ENCODE data around the gene CCP110. TPM values are rescaled to one million over a fixed set of nuclear protein-coding genes. Genes with fewer than 3 reads are reported as not detected.

CCP110 gene
- total and polyA plus RNA-seq, 2 experiments from 2014 or later: 6.8 to 9.0 TPM

GRCh38 chr16:19563377-19563776 lies 39.6 kb downstream of the CCP110 start:
- 98 to 100% methylated on average over 4 of the region's 4 CpGs for WGBS, 2 experiments (ENCODE audit: low coverage in 1 of 2, low lambda C conversion rate in 2 of 2, missing lambda C conversion rate in 2 of 2)

GRCh38 chr16:19566362-19566761 lies 42.6 kb downstream of the CCP110 start:
- Histone ChIP-seq H3K27me3 (replicated peaks; ENCODE audit: insufficient read depth) (no peaks in the 10 kb centered on the region), H3K79me2 (ENCODE audit: insufficient read depth) (peaks cover 25% of the 10 kb centered on the region), H3K27ac (no peak overlapping the region), H3K9ac (no peak overlapping the region), H2AFZ (no peak overlapping the region), H4K20me1 (ENCODE audit: insufficient read depth) (no peaks in the 10 kb centered on the region), H3K36me3 (ENCODE audit: low read depth) (no peaks in the 10 kb centered on the region), H3F3A (ENCODE audit: insufficient read depth) (no peaks in the 10 kb centered on the region), H3K4me3 (no peak overlapping the region), H3K4me1 (ENCODE audit: insufficient read depth) (no peaks in the 10 kb centered on the region), H3K4me2 (ENCODE audit: unreplicated experiment) (no peak overlapping the region), H3K9me3 (ENCODE audit: low read depth) (no peaks in the 10 kb centered on the region), H3K9me2 (ENCODE audit: insufficient read depth) (no peaks in the 10 kb centered on the region)
- DNase-seq: no peak
- in situ Hi-C loops (cut with MboI): no loop called here
- 91 to 96% methylated on average over 3 of the region's 3 CpGs for WGBS, 2 experiments (ENCODE audit: low coverage in 1 of 2, low lambda C conversion rate in 2 of 2, missing lambda C conversion rate in 2 of 2)
- TF ChIP-seq EZH2phosphoT487 (IDR thresholded peaks at IDR 0.05; ENCODE audit: insufficient read depth, low read depth) (no peak), EZH2 (IDR thresholded peaks at IDR 0.05; ENCODE audit: insufficient read depth, poor library complexity, severe bottlenecking) (no peak)

More at GRCh38 chr16:19563377-19563776, 39.6 kb downstream of the CCP110 start:
- Histone ChIP-seq H3F3A (ENCODE audit: insufficient read depth) (no peaks in the 10 kb centered on the region), H3K4me3 (no peak overlapping the region), H4K20me1 (ENCODE audit: insufficient read depth) (no peaks in the 10 kb centered on the region), H3K4me1 (ENCODE audit: insufficient read depth) (no peaks in the 10 kb centered on the region), H3K27me3 (replicated peaks; ENCODE audit: insufficient read depth) (no peaks in the 10 kb centered on the region), H3K27ac (no peak overlapping the region), H3K36me3 (ENCODE audit: low read depth) (no peaks in the 10 kb centered on the region), H3K9me3 (ENCODE audit: low read depth) (no peaks in the 10 kb centered on the region), H3K4me2 (ENCODE audit: unreplicated experiment) (no peak overlapping the region), H2AFZ (no peak overlapping the region), H3K9ac (no peak overlapping the region), H3K79me2 (ENCODE audit: insufficient read depth) (peaks cover 44% of the 10 kb centered on the region), H3K9me2 (ENCODE audit: insufficient read depth) (no peaks in the 10 kb centered on the region)
- in situ Hi-C loops (cut with MboI): no loop called here
- no peak for DNase-seq
- no peak for TF ChIP-seq EZH2phosphoT487 (IDR thresholded peaks at IDR 0.05; ENCODE audit: insufficient read depth, low read depth)
- no peak for TF ChIP-seq EZH2 (IDR thresholded peaks at IDR 0.05; ENCODE audit: insufficient read depth, poor library complexity, severe bottlenecking)

GRCh38 chr16:19567560-19567959 lies 43.8 kb downstream of the CCP110 start:
- Histone ChIP-seq H3K79me2 (ENCODE audit: insufficient read depth) (peaks cover 13% of the 10 kb centered on the region), H3K9ac (no peak overlapping the region)
- TF ChIP-seq EZH2phosphoT487 (IDR thresholded peaks at IDR 0.05; ENCODE audit: insufficient read depth, low read depth) (no peak), EZH2 (IDR thresholded peaks at IDR 0.05; ENCODE audit: insufficient read depth, poor library complexity, severe bottlenecking) (no peak)

GRCh38 chr16:19573997-19574396 lies 50.3 kb downstream of the CCP110 start:
- Histone ChIP-seq H3K36me3 (ENCODE audit: low read depth) (peaks cover 21% of the 10 kb centered on the region), H4K20me1 (ENCODE audit: insufficient read depth) (no peaks in the 10 kb centered on the region), H3K4me3 (no peak overlapping the region), H3K27ac (no peak overlapping the region), H3F3A (ENCODE audit: insufficient read depth) (no peaks in the 10 kb centered on the region), H3K9me2 (ENCODE audit: insufficient read depth) (no peaks in the 10 kb centered on the region), H3K4me1 (ENCODE audit: insufficient read depth) (no peaks in the 10 kb centered on the region), H3K27me3 (replicated peaks; ENCODE audit: insufficient read depth) (no peaks in the 10 kb centered on the region), H3K4me2 (ENCODE audit: unreplicated experiment) (no peak overlapping the region), H3K79me2 (ENCODE audit: insufficient read depth) (no peaks in the 10 kb centered on the region), H3K9me3 (ENCODE audit: low read depth) (no peaks in the 10 kb centered on the region), H2AFZ (no peak overlapping the region), H3K9ac (no peak overlapping the region)
- in situ Hi-C loops (cut with MboI): no loop called here
- TF ChIP-seq EZH2 (IDR thresholded peaks at IDR 0.05; ENCODE audit: insufficient read depth, poor library complexity, severe bottlenecking) (no peak), EZH2phosphoT487 (IDR thresholded peaks at IDR 0.05; ENCODE audit: insufficient read depth, low read depth) (no peak)
- 90 to 91% methylated on average over 9 of the region's 9 CpGs for WGBS, 2 experiments (ENCODE audit: low coverage in 1 of 2, low lambda C conversion rate in 2 of 2, missing lambda C conversion rate in 2 of 2)
- no peak for DNase-seq

More at GRCh38 chr16:19567560-19567959, 43.8 kb downstream of the CCP110 start:
- no peaks in the 10 kb centered on the region for H3K9me3 ChIP-seq (ENCODE audit: low read depth)
- in situ Hi-C loops (cut with MboI): no loop called here
- DNase-seq: no peak
- no peaks in the 10 kb centered on the region for H4K20me1 ChIP-seq (ENCODE audit: insufficient read depth)
- WGBS, 2 experiments (ENCODE audit: low coverage in 1 of 2, low lambda C conversion rate in 2 of 2, missing lambda C conversion rate in 2 of 2): 95% methylated on average over 8 of the region's 8 CpGs
- H3K4me1 ChIP-seq (ENCODE audit: insufficient read depth): no peaks in the 10 kb centered on the region
- H3F3A ChIP-seq (ENCODE audit: insufficient read depth): no peaks in the 10 kb centered on the region
- no peak overlapping the region for H2AFZ ChIP-seq
- no peak overlapping the region for H3K4me3 ChIP-seq
- no peaks in the 10 kb centered on the region for H3K27me3 ChIP-seq (replicated peaks; ENCODE audit: insufficient read depth)
- H3K4me2 ChIP-seq (ENCODE audit: unreplicated experiment): no peak overlapping the region
- no peak overlapping the region for H3K27ac ChIP-seq
- H3K36me3 ChIP-seq (ENCODE audit: low read depth): no peaks in the 10 kb centered on the region
- no peaks in the 10 kb centered on the region for H3K9me2 ChIP-seq (ENCODE audit: insufficient read depth)

GRCh38 chr16:19574615-19575014 lies 50.9 kb downstream of the CCP110 start:
- H3K4me3 ChIP-seq: no peak overlapping the region
- H4K20me1 ChIP-seq (ENCODE audit: insufficient read depth): no peaks in the 10 kb centered on the region
- no peak for TF ChIP-seq EZH2phosphoT487 (IDR thresholded peaks at IDR 0.05; ENCODE audit: insufficient read depth, low read depth)
- no peak for TF ChIP-seq EZH2 (IDR thresholded peaks at IDR 0.05; ENCODE audit: insufficient read depth, poor library complexity, severe bottlenecking)
- H3K9me2 ChIP-seq (ENCODE audit: insufficient read depth): no peaks in the 10 kb centered on the region
- H3K4me2 ChIP-seq (ENCODE audit: unreplicated experiment): no peak overlapping the region
- no peaks in the 10 kb centered on the region for H3F3A ChIP-seq (ENCODE audit: insufficient read depth)
- no peak overlapping the region for H2AFZ ChIP-seq
- no peak overlapping the region for H3K9ac ChIP-seq
- H3K9me3 ChIP-seq (ENCODE audit: low read depth): no peaks in the 10 kb centered on the region
- H3K79me2 ChIP-seq (ENCODE audit: insufficient read depth): no peaks in the 10 kb centered on the region
- no peak overlapping the region for H3K27ac ChIP-seq
- H3K4me1 ChIP-seq (ENCODE audit: insufficient read depth): no peaks in the 10 kb centered on the region
- no peaks in the 10 kb centered on the region for H3K27me3 ChIP-seq (replicated peaks; ENCODE audit: insufficient read depth)
- H3K36me3 ChIP-seq (ENCODE audit: low read depth): peaks cover 21% of the 10 kb centered on the region
- DNase-seq: no peak
- 77 to 84% methylated on average over 2 of the region's 2 CpGs for WGBS, 2 experiments (ENCODE audit: low coverage in 1 of 2, low lambda C conversion rate in 2 of 2, missing lambda C conversion rate in 2 of 2)
- in situ Hi-C loops (cut with MboI): no loop called here
